Erythroblast (primary cell): ENCODE measurements around the gene PSORS1C2.
"Not testable (repeated sequence)": the region's sequence is repeated elsewhere in the genome, so short reads cannot be mapped to it uniquely, and the experiment has no call there.

Experiments
- GATA1 ChIP-seq: IDR thresholded peaks from 2 replicates; pipeline ENCODE4 v1.6.1; 2011; ENCODE audit warnings: low read depth, mild to moderate bottlenecking, control low read depth, low read length, moderate library complexity
- POLR2A ChIP-seq: IDR thresholded peaks from 2 replicates; pipeline ENCODE4 v1.6.1; 2011; ENCODE audit warnings: mild to moderate bottlenecking, low read length

GRCh38 chr6:31183287-31183686 is 44.4 kb upstream of the PSORS1C2 start:
- TF ChIP-seq POLR2A, GATA1: not testable (repeated sequence)
